GM19193 (cell line): ENCODE data around the gene STX4.

ENCODE experiments used
- POLR2A ChIP-seq: IDR thresholded peaks from 4 replicates; pipeline ENCODE4 v1.6.1; 2011; ENCODE audit not compliant: insufficient read depth, insufficient read length; ENCODE audit errors: extremely low read depth

STX4 gene, protein sequence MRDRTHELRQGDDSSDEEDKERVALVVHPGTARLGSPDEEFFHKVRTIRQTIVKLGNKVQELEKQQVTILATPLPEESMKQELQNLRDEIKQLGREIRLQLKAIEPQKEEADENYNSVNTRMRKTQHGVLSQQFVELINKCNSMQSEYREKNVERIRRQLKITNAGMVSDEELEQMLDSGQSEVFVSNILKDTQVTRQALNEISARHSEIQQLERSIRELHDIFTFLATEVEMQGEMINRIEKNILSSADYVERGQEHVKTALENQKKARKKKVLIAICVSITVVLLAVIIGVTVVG

DNA sequence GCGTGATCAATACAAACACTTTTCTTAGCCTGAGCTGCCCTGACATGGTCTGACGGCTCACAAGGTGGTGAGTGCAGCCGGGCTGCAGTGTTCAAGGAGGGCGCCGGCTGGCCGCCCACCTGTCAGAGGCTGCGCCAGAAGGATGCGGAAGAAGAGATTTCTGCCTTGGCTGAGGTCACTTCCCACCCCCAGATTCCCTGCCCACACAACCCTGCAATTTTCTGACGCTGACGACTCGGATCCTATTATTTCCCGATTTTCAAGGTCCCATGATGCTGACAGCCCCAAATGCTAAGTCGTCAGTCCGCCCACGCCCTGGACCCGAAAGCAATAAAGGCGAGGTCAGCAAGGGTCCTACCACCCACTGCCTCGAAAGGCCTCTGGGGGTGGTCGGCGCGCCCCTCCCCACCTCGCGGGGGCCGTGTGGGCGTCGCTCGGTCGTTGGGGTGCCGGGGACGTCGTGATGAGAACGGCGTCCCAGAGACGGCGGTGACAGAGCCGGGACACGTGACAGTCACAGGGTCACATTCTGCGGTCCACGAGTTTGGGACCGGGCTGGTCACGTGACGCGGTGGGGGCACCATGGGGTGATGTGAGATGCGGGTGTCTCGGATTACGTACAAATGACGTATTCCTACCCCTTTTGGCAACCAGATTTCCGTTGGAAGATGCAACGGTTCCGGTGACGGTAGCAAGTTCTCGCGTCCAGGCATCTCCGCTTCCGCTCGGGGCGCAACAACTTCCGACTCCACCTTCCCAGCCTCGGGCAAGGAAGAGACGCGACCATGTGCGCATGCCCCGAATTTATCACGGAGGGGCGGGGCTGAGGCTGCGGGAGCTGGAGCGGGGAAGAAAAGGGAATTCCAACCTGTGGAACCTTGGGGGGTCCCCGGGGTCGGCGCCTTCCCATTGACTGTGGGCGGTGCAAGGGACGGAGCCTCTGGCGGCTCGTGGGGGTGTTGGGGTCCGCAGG lies at the start of gene STX4:
Gene STX4, plus strand, starts transcription at position 823 of the 973 bp plus-strand sequence. CDS start 248 bp downstream, outside the sequence.
- TF ChIP-seq POLR2A = peak; percentile 63

DNA sequence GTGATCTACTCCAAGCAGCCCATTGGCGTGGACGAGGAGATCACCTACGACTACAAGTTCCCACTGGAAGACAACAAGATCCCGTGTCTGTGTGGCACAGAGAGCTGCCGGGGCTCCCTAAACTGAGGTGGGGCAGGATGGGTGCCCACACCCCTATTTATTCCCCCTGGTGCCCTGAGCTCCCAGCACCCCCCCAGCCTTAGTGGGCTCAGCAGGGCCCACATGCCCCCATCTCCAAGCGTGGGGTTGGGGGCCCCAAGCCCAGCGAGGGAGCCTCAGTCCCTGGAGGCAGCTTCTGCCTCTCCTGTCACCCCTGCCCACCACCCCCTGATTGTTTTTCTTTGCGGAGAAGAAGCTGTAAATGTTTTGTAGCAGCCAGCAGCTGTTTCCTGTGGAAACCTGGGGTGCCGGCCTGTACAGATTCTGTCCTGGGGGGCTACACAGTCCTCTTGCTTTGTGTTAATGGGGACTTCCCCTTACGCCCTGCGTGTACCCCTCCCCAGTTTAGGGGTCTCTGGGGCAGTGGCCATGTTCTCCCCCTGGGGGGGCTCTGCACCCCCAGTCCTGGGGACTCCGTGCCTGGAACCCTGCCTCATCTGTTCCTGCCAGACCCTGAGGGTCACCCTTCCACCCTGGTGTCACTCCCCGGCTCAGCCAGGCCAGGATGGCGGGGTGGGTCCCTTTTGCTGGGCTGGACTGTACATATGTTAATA lies 49.3 kb upstream of the STX4 start:
- TF ChIP-seq POLR2A = no peak

DNA sequence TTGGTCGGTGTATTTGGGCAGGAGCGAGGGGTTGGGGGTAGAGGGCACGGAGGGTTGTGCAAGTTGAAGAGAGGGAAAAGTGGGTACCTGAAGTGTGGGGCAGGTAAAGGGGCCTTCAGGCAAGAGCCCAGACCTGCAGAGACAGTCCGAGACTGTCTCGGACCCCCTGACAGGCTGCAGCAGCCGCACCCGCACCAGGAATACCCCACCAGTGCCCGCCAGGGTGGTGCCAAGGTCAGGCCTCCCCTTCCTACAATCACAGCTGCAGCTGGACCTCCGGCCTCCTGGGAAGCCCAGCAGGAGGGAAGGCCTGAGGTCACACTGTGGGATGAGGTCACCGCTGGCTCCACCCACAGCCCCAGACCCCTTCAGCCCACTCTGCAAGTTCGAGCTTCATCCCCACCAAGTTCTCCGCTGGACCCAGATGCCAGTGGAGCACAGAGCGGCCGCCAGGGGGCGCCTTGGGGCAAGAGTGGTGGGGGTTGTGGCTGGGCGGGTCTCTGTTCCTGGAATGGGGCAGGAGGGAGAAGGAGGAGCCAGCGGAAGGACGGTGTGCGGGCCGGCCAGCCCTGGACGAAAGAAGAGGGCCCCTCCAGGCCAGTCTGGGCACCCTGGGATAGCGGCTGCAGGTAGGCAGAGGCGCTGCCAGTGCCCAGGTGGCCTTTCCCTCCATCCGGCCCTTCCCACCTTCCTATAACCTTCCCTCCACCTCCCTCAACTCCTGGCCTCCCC lies 48.5 kb upstream of the STX4 start, which contains the start of gene HSD3B7:
Gene HSD3B7, plus strand, starts transcription at position 539 of the 732 bp plus-strand sequence. CDS start 452 bp downstream, outside the sequence.
- TF ChIP-seq POLR2A = peak; percentile 32

DNA sequence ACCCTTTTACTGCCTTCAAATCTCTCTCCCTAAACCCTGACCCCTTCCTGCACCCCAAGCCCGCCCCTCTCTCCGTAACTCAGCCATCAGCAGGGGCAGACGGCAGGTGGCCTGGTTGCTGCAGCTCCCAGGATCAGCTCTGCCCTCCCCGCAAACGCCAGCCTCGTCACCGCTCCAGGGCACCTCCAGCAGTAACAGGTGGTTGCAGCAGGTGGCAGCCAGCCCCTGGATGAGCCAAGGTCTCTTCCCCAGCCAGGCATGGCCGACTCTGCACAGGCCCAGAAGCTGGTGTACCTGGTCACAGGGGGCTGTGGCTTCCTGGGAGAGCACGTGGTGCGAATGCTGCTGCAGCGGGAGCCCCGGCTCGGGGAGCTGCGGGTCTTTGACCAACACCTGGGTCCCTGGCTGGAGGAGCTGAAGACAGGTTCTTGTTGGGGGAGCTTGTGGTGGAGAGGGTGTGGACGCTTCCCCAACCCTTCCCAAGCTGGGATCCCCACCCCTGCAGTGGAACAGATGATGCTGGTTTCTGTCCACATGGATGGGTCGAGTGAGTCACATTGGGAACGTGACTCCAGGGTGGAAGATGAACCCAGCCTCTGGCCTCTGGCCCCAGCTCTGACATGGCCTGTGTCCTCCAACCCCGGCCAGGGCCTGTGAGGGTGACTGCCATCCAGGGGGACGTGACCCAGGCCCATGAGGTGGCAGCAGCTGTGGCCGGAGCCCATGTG lies 47.8 kb upstream of the STX4 start:
- TF ChIP-seq POLR2A = no peak

DNA sequence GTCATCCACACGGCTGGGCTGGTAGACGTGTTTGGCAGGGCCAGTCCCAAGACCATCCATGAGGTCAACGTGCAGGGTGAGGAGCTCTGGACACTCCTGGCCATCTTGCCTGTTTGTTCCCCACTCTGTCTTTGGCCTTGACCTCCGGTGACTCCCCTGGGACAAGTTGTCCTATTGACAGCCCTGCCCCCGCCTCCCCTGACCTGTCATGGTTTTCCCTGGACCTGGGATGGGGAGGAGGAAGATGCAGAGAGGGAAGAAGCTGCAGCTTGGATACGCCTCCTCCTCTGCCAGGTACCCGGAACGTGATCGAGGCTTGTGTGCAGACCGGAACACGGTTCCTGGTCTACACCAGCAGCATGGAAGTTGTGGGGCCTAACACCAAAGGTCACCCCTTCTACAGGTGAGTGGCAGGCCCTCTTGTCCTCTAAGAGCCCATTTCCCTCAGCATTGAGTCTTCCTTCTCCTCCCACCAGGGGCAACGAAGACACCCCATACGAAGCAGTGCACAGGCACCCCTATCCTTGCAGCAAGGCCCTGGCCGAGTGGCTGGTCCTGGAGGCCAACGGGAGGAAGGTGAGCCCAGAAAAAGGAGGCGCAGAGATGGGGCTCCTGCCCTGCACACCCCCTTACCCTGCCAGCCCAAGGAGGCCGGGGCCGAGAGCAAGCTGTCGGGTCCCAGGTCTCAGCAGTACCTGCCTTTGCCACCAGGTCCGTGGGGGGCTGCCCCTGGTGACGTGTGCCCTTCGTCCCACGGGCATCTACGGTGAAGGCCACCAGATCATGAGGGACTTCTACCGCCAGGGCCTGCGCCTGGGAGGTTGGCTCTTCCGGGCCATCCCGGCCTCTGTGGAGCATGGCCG lies 47.0 kb upstream of the STX4 start:
- TF ChIP-seq POLR2A = no peak

DNA sequence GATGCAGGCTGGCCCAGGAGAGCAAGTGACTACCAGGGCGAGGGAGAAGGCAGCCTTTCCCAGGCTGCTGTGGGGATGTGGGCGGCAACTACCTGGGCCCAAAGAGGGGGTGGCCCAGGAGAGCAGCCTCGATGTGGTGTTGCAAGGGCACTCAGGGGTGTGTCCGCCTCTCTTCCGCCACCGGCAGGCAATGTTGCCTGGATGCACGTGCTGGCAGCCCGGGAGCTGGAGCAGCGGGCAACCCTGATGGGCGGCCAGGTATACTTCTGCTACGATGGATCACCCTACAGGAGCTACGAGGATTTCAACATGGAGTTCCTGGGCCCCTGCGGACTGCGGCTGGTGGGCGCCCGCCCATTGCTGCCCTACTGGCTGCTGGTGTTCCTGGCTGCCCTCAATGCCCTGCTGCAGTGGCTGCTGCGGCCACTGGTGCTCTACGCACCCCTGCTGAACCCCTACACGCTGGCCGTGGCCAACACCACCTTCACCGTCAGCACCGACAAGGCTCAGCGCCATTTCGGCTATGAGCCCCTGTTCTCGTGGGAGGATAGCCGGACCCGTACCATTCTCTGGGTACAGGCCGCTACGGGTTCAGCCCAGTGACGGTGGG lies 45.7 kb upstream of the STX4 start:
- no peak for TF ChIP-seq POLR2A

DNA sequence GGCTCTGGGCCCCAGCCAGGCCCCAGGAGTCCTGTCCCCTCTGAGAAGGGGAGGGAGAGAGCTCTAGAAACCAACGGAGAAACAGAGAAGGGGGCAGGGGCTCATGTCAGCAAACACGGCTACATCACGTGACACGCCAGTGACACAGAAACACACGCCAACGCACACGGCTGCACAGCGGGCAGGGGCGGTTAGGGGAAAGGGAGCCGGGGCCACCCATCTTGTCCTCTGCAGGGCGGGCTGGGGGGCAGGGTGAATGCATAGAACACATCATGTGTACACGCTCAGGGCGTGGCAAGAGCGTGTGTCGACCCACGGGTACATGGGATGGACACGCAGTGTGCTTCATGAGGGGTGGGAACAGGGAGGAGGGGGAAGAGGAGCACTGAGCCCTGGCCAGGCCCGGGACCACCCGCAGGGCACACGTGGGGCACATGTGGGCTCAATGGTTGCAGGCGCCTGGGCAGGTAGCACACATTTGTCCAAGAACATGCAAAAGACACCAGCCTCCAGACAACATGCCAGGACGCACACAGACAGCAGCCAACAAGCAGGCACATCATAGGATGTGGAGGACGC lies 43.8 kb upstream of the STX4 start:
- TF ChIP-seq POLR2A = no peak

DNA sequence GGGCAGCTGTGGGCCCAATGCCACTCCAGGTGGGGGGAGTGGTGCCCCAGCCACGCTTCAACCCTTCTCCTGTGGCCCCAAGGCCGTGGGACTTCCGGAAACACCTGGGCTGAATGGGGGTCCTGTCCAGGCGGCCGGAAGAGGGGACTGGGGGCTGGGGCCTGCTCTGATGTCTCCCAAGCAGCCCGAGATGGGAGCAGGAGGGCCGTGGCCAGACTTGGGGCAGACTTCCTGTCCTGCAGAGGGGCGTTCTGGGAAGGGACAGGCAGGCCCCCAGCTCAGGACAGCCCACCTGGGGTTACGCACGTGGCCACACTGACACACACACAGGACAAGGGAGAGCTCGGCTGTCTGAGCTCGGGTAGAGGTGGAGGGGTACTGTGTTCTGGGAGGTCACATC lies 43.3 kb upstream of the STX4 start:
- TF ChIP-seq POLR2A = no peak

DNA sequence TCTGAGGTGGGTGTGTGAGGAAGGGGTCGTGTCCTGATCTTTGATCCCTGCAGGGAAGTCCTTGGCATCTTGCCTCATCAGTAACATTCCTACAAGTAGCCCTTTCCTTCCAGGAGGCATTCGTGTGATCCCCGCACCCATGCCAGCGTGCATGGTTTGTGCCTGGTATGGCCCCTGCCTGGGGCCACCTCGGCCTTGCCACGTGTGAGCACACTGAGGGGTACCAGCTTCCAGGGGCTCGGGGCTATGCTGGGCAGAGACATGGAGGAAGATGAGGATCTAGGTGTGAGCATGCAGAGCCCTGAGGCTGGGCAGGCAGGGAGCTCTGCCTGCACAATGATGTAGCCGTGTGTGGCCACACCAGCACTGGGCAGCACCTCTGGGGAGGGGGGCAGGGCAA lies 42.3 kb upstream of the STX4 start:
- no peak for TF ChIP-seq POLR2A

DNA sequence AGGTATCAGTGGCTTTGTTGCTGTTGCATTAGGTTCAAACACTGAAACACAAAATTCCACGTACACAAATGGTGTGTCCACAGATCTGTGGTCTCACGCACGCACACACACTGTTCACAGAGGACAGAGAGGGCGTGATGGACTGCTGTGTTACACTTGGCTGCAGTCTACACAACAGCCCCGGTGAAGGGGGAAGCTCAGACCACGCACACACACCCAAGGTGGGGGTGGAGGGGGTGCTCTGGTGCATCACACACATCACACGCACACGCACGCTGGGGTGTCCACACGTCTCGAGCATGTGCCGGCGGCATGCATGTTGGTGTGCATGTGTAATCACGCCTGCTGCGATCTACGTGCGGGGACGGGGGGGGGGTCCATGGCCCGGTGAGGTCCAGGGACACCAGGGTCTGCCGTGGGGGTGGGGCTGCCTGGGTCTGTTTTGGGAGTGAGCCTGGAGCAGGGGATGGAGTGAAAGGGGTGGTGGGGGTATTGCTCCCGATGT lies 41.0 kb upstream of the STX4 start:
- no peak for TF ChIP-seq POLR2A

DNA sequence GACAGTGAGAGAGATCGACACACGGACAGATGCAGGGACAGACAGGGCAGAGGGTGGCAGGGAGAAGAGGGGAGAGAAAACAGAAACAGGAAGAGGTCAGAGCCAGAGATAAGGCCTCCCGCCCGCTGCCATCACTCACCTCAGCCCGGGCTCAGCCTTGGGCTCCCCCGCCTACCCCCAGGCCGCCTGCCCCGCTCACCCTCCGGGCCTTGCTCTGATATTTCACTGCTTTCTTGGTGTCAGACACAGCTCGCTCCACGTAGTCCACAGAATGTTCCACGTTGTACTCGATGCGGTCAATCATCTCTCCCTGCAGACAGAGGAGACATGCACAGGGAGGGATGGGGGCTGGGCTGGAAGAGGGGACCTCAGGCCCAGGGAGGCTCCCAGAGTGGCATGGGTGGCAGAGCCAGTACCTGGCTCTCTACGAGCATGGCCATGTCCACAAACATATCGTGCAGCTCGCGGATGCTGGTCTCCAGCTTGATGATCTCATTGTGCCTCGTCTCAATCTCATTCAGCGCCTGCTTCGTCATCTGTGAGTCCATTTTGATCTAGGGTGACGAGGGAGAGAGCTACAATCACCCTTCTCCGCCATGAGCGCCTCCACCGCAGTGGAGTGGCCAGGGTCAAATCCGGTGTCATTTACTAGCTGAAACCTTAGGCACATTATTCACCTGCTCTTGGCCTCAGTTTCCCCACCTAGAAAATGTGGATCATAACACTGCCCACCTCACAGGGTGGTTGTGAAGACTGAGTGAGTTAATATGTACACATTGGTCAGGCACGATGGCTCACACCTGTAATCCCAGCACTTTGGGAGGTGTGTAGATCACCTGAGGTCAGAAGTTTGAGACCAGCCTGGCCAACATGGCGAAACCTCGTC lies 40.2 kb upstream of the STX4 start:
- TF ChIP-seq POLR2A = no peak
